Activated naive CD4-positive, alpha-beta T cell treated with anti-CD3 and anti-CD28 coated beads, Interleukin-2, amount 10 ng/mL, durations not matched to agents 5 hours and 36 hours (primary cell): Measurements from ENCODE around the gene MRPS16. TPM values are rescaled to one million over a fixed set of nuclear protein-coding genes. Genes with fewer than 3 reads are reported as not detected.

ENCODE experiments used
- total RNA-seq, 2 experiments: library from RNA; stranded (reverse); gene quantifications; one replicate each; pipeline ENCODE4 v1.2.3, GENCODE V29; 2021

MRPS16 gene
- 10 to 100 TPM; 73.2 to 74.2 TPM for total RNA-seq

GRCh38 chr10:73252445-73253224, at the start of gene MRPS16:
Gene MRPS16, minus strand, starts transcription at chr10:73252644. Its CDS starts 162 bp downstream, at chr10:73252482.

DNA sequence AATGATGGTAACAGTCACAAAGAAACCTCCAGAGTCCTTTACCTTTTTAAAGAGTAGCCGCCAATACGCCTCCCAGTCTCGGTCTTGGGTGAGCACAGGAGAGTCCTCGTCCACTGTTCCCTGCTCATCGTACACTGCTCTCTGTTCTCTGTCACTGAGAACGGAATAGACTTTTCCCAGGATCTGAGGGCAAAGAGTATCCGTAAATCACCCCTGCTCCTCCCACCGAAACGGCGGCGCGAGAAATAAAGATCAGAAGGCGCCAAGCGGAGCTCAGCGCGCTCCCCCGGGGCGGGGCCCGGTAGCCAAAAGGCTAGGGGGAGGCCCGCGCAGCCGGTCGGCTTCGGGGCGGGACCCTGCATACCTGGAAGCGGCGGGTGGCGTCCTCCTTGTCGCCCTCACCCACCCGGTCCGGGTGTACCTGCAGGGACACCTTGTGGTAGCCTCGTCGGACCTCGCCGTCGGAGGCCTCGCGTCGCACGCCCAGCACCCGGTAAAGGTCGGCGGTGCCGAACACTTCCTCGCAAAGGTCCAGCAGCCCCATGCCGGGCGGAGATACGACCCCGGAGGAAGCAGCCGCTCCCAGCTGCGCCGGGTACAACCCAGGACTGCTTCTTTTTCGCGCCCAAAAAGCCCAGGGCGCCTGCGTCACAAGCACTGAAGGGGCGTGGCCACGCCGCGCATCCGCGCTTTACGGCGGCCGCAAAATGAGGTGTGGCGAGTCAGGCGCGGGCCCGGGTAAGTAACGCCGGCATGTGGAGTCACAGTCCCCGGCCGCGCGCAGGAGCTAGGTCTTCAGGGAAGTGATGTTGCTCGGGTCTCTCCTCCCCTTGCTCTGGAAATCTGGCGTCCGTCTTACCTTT, 5.6 kb downstream of the MRPS16 start, which contains the start of gene DNAJC9:
Gene DNAJC9, minus strand, starts transcription at position 610 of the 863 bp plus-strand sequence. Its CDS starts 66 bp downstream, at position 544.

Other genes starting within 250 kb of the MRPS16 start
- gene P4HA1, start 155.8 kb downstream of the MRPS16 start, total RNA-seq = 10 to 100 TPM; 44.3 to 46.6 TPM
- gene NUDT13, start 142.2 kb downstream of the MRPS16 start, total RNA-seq = 1 to 10 TPM; 1.2 to 1.3 TPM
- 10 to 100 TPM; 27.0 to 30.1 TPM for gene ECD, start 84.6 kb downstream of the MRPS16 start, total RNA-seq
- gene FAM149B1, start 84.5 kb downstream of the MRPS16 start, total RNA-seq = 10 to 100 TPM; 16.3 to 18.8 TPM
- gene DNAJC9, start 5.4 kb downstream of the MRPS16 start, total RNA-seq = 10 to 100 TPM; 42.7 to 43.8 TPM
- under 1 TPM; 0.71 to 0.72 TPM for gene CFAP70, start 106.2 kb upstream of the MRPS16 start, total RNA-seq
- 10 to 100 TPM; 82.9 to 84.8 TPM for gene ANXA7, start 161.4 kb upstream of the MRPS16 start, total RNA-seq
- 1 to 10 TPM; 2.9 TPM for gene MSS51, start 180.9 kb upstream of the MRPS16 start, total RNA-seq
- gene PPP3CB, start 243.4 kb upstream of the MRPS16 start, total RNA-seq = 10 to 100 TPM; 40.6 to 43.2 TPM